Jurkat, Clone E6-1 (cell line): ENCODE measurements around the gene TEX9.
"Not testable (repeated sequence)": the region's sequence is repeated elsewhere in the genome, so short reads cannot be mapped to it uniquely, and the experiment has no call there.

Experiments
- DNase-seq: peaks from one replicate; pipeline ENCODE4 v3.0.0-alpha.2; 2011; ENCODE audit warnings: low read depth, low spot score
- H3K4me3 ChIP-seq: 2 replicates; pipeline ENCODE4 v1.5.1; 2011; ENCODE audit warnings: mild to moderate bottlenecking, low read length, control low read depth, moderate library complexity

TEX9 gene

DNA sequence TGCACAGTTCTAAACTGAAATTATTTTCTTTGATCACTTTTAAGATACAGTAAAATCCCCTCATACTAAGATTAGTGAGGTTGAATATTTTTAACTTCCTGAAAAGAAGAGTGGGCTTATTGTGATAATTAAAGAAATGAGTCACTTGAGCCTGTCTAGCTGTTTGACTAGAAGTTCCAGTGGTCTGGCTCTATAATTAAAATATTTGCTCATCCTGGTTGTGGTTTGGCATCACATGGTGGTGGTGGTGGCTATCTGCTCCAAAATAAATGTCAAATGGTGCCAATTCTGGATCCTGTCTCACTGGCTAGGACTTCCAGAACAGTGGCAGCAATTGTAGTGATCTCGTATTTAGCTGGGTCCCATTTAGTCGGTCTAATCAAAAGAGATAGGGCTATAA lies 8.6 kb upstream of the TEX9 start:
- H3K4me3 ChIP-seq, result no peak overlapping the region
- no peak for DNase-seq

DNA sequence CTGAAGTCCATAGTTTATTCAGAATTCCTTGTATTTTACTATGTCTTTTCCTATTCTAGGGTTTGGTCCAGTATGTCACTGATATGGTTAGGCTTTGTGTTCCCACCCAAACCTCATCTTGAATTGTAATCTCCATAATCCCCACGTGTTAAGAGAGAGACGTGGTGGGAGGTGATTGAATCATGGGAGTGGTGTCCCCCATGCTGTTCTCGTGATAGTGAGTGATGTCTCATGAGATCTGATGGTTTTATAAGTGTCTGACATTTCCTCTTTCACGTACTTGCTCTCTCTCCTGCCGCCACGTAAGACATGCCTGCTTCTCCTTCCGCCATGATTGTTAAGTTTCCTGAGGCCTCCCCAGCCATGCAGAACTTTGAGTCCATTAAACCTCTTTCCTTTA lies 6.6 kb upstream of the TEX9 start:
- no peak overlapping the region for H3K4me3 ChIP-seq

DNA sequence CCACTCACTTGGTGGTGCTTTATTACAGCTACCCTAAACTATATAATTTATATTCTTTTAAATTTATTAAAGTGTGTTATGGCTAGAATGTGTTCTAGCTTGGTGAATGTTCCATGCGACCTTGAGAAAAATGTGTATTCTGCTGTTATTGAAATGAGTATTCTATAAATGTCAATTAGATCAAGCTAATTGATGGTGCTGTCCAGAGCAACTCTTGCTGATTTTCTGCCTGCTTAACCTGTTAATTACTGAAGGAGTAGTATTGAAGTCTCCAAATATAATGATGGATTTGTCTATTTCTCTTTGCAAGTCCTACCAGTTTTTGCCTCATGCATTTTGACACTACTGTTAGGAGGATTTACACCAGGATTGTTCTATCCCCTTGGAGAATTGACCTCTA lies 3.2 kb upstream of the TEX9 start:
- H3K4me3 ChIP-seq, result no peak overlapping the region
- DNase-seq, result no peak

More for the DNA sequence above, 6.6 kb upstream of the TEX9 start:
- DNase-seq, result no peak

DNA sequence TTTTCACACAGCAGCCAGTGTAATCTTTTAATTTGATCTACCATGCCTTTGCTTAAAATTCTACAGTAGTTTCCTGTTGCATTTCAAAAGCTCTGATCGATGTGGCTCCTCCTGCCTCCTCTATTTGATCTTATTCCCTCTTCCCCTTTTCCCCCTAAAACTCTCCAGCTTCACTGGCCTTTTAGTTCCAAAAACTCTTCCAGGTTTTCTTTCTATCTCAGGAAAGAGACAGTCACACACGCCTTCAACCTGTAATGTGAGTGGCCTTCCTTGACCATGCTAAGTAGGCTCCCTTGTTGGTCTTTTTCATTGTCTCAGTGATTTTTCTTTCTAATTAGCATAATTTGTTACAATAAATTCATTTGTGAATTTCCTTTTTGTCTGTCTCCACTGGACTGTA lies 985 bp downstream of the TEX9 start:
- H3K4me3 ChIP-seq, result peak overlapping the region; percentile 90

DNA sequence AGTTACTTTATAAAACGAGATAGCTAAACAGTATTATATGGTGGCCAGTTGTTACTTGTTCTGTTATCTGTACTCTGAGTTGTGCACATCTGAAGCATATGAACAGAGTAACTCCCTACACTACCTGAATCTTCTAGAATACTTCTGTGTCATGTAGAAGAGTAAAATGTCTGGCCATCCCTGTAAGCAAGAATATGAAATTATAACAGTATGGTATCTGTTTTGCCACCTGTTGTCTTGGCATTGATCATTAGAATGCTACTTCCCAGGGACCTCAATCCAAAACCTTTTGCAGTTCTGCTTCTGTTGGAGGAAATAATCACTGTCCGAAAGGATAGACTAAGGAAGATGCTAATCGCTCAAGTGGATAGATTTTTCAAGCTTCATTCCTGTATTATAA lies 1.9 kb downstream of the TEX9 start:
- DNase-seq, result no peak
- H3K4me3 ChIP-seq, result no peak overlapping the region

More for the DNA sequence above, 985 bp downstream of the TEX9 start:
- DNase-seq, result no peak

DNA sequence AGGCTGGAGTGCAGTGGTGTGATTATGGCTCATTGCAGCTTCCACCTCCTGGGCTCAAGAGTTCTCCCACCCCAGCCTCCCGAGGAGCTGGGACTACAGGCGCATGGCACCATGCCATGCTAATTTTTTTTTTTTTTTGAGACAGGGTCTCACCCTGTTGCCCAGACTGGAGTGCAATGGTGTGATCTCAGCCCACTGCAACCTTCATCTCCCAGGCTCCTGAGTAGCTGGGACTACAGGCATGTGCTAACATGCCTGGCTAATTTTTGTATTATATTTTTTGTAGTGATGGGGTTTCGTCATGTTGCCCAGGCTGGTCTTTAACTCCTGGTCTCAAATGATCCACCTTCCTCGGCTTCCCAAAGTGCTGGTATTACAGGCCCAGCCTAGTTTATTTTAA lies 4.0 kb downstream of the TEX9 start:
- DNase-seq, result no peak
- no peak overlapping the region for H3K4me3 ChIP-seq

DNA sequence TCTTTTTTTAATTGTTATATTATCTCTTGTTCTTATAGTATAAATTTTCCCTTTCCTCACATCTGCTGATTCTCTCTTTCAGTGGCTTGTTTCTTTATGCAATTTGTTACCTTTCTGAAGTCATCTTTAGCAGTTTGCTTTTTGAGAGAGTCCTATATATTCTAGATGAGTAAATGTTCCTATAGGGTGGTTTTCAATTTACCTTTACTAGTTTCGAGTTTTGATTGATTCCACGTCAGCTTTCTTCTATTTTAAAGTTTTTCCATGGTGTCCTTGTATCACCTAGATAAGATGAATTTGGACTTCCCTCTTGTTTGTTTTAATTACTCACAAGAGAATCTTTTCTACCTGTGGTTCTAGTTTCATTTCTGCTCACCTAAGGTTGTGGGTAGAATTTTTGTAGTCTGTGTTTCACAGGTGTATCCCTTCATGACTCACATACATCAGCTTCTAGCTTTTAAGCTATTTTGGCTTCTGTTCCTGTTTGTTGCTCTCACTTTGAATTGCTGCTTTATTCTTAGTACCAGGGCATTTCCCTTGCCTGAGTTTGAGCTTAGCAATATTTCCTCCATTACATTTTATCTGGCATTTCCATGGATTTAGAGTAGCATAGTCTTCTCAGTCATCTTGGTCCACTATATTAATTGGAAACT lies 6.4 kb downstream of the TEX9 start:
- no peak for DNase-seq
- H3K4me3 ChIP-seq, result no peak overlapping the region

DNA sequence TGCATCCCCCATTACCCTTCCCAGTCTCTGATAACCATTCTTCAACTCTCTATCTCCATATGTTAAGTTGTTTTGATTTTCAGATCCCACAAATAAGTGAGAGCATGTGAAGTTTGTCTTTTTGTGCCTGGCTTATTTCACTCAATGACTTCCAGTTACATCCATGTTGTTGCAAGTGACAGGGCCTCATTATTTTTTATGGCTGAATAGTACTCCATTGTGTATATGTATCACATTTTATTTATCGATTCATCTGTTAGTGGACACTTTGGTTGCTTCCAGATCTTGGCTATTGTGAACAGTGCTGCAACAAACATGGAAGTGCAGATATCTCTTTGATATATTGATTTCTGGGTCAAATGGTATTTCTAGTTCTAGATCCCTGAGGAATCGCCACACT lies 9.5 kb downstream of the TEX9 start:
- H3K4me3 ChIP-seq, DNase-seq: not testable (repeated sequence)

DNA sequence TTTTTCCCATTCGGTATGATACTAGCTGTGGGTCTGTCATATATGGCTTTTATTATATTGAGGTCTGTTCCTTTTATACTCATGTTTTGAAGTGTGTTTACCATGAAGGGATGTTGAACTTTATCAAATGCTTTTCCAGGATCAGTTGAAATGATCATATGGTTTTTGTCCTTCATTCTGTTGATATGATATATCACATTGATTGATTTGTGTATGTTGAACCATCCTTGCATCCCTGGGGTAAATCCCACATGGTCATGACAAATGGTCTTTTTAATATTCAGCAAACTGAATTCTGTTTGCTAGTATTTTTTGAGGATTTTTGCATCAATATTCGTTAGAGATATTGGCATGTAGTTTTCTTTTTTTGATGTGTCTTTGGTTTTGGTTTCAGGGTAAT lies 12.6 kb downstream of the TEX9 start:
- H3K4me3 ChIP-seq, DNase-seq: not testable (repeated sequence)

DNA sequence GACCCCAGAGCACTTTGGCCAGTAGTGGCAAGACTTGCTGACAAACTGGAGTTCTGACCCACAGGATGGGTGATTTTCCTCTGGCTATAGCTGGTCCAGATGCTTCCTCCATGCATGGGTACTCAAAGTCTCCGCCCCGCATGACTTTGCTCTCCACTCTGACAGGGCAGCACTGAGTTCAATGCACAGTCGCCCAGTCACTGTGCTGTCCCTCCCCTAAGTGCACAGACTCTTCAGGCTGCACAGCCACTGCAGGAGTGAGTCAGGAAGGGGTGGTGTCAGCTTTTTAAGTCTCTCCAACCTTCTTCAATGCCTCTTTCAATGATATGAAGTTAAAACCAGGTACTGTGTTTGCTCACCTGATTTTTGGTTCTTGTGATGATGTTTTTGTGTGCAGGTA lies 17.8 kb downstream of the TEX9 start:
- DNase-seq, result no peak
- no peak overlapping the region for H3K4me3 ChIP-seq

DNA sequence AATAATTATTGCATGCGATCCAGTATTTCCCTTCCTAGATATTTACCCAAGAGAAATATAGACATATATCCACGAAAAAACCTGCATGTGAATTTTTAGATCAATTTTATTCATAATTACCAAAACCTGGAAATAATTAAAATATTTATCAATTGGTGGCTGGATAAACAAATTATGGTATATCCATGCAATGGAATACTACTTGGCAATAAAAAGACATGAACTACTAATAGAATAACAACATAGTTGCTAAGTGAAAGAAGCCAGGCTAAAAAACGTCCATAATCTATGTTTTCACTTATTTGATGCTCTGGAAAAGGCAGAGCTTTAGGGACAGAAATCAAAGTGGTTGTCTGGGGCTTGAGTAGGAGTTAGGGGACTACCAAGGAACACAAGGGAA lies 20.7 kb downstream of the TEX9 start:
- H3K4me3 ChIP-seq, result no peak overlapping the region
- DNase-seq, result no peak

DNA sequence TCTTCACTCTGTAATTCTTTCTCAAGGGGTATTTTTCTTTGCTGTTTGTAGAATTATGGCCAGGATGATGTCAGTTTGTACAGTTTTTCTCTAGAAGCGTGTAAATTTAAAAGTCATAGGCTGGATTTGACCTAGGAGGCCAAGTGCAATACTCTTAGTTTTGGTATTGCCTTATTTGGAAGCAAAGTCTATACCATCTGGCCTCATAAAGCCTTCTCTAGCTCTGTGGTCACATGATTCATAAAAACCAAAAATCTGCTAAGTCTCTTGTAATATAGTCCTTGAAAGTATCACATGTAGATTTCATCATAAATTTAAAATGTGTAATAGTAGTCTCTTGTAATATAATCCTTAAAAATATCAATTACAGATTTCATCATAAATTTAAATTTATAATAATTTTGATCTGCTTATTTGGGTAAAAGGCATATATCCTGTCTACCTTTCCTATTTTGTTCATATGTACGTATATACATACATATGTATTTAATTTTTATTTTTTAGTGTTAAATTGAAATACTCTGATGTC lies 25.6 kb downstream of the TEX9 start:
- DNase-seq, result no peak
- H3K4me3 ChIP-seq, result no peak overlapping the region

DNA sequence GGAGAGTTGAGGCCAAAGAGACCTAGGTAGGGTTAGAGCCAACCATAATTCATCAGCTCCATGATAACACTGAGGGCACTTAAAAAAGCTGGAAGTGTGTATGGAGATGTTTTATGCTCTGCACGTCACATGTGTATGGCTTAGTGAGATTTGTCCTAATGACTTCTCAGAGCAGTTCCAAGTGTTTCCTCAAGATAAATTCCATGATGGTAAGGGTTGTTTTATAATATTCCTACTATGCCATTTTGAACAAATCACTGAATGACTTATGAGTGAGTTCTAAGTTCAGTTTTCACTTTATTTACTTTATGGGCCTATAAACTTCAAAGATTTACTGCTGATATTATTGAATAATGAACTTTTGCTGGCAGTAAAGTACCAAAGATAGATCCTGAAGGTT lies 28.1 kb downstream of the TEX9 start:
- no peak overlapping the region for H3K4me3 ChIP-seq
- no peak for DNase-seq

DNA sequence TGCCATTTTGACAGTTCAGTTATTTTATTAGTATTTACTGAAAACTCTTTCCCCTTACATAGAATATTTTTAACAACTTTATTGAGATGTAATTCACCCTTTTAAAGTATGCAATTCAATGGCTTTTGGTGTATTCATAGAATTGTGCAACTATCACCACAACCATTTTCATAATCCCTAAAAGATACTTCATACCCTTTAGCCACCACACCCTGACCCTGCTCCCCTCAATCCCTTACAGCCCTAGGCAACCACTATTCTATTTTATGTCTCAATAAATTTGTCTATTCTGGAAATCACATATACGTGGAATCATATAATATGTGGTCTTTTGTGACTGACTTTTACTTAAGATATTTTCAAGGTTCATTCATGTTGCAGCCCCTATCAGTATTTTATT lies 29.7 kb downstream of the TEX9 start:
- no peak overlapping the region for H3K4me3 ChIP-seq
- DNase-seq, result no peak

DNA sequence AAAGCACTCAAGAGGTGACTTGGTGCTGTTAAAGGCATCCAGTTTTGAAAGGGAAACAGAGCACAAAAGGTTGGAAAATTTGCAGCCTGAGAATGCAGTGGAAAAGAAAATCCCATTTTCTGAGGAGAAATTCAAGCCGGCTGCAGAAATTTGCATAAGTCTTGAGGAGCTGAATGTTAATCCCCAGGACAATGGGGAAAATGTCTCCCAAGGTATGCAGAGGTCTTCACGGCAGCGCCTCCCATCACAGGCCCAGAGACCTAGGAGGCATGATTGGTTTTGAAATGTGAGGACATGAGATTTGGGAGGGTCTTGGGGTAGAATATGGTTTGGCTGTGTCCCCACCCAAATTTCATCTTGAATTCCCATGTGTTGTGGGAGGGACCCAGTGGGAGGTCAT lies 32.1 kb downstream of the TEX9 start:
- DNase-seq, H3K4me3 ChIP-seq: not testable (repeated sequence)

DNA sequence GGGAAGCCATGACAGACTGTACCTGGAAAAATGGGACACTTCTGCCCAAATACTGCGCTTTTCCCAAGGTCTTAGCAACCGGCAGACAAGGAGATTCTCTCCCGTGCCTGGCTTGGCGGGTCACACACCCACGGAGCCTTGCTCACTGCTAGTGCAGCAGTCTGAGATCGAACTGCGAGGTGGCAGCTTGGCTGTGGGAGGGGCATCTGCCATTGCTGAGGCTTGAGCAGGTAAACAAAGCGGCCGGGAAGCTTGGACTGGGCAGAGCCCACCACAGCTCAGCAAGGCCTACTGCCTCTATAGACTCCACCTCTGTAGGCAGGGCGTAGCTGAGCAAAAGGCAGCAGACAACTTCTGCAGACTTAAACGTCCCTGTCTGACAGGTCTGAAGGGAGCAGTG lies 34.0 kb downstream of the TEX9 start:
- DNase-seq, result not testable (repeated sequence)

DNA sequence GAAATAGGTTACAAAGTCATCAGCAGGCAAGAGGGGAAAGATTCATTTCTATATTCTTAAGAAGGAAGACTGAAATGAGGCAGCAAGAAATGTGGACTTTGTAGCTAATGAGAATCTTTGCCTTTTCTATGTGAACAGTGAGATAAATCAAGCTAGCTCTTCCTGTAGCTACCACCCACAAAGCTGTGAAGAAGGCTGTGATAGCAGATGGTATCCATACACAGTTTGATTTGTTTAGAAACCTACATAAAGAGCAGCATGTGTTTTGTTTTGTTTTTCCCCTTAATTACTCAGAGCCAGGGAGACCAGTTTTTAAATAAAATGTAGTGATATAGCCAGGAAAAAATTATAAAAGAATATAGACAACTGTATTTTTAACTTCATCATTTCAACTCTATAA lies 45.5 kb downstream of the TEX9 start:
- no peak overlapping the region for H3K4me3 ChIP-seq
- no peak for DNase-seq

More for the DNA sequence above, 34.0 kb downstream of the TEX9 start:
- not testable (repeated sequence) for H3K4me3 ChIP-seq

DNA sequence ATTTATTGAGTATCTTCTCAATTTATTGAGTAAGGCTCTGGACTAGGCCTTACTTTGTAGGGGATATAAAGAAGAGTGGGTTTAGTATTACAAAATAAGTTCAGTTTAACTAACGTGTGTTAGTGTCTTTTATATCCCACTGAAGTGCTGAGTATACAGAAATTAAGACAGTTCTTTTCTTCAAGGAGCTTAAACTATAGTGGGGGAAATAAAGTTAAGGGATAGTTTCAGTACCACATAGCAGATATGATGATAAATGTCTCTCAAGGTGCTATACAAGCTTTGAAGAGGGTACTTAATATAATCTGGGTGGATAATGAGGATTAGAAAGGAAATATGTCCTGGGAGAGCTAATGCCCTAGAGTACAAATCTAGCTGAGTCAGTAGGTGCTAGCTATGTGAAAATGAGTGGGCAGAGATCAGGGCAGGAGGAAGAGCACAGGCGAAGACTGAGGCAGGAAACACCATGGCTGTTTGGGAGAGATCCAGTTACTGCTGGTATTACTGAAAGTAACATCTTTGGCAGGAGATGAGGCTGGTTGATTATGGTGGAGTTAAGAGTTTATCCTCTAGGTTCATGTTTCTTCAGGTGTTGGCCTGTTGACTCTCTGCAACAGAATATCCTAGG lies 46.0 kb downstream of the TEX9 start:
- DNase-seq, result no peak
- no peak overlapping the region for H3K4me3 ChIP-seq

DNA sequence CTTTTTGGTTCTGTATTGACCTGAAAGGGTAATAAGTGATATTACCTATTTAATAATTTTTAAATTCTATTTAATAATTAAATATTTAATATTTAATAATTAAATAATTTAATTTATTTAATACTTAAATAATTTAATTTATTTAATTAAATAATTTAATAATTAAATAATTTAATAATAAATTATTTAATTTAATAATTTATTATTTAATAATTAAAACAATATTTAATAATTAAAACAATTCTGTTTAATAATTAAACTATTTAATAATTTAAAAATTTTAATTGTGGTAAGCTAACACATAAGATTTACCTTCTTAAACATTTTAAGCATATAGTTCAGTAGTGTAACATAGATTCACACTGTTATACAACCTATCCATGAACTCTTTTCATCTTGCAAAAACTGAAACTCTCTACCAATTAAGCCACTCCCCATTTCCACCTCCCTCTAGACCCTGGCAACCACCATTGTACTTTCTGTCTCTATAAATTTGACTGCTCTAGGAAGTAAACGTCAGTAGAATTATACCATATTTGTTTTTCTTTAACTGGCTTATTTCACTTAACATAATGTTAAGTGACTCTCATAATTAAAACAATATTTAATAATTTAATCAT lies 48.0 kb downstream of the TEX9 start:
- DNase-seq, H3K4me3 ChIP-seq: not testable (repeated sequence)

DNA sequence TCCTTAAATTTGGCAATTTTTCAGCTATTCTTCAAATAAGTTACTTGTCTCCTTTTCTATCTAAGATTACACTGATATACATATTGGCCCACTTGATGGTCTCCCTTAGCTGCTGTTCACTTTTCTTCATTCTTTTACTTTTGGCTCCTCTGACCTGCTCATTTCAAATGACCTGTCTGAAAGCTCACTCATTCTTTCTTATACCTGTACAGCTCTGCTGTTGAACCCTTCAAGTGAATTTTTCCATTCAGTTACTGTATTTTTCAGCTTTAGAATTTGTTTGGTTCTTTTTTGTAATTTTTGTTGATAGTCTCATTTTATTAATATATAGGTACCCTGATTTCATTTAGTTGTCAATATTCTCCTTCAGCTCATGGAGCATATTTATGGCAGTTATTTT lies 60.0 kb downstream of the TEX9 start:
- DNase-seq, result no peak
- no peak overlapping the region for H3K4me3 ChIP-seq

DNA sequence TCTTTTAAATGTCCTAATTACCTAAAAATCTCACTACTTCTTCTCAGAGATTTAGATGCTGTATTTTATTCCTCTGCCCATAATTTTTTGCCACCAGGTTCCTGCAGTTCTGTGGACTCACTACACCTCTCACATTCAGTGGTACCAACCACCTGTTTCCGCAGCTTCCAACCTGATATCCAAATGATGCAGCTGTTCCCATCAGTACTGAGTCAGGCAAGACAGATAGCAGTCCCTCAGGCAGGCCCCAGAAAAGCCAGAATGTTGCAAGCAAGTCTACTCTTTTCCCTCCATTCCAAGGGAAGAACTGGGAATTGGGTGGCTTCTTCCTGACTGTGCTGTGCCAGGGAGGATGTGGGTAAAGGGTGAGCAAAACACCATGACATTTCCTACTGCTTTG lies 60.8 kb downstream of the TEX9 start:
- H3K4me3 ChIP-seq, result no peak overlapping the region
- no peak for DNase-seq
